ENCODE measurements around the gene DUSP9.

Gene DUSP9

GRCh38 chrX:153637121-153638040 lies 9.6 kb upstream of the DUSP9 start:
- no peak for DNase-seq

GRCh38 chrX:153638041-153638371 lies 9.0 kb upstream of the DUSP9 start:
- no peak for DNase-seq

- DNase-seq: no peak
These were observed 8.4 kb upstream of the DUSP9 start for GRCh38 chrX:153638436-153639176.

- DNase-seq: no peak
These were observed 7.6 kb upstream of the DUSP9 start for GRCh38 chrX:153639177-153640044.

GRCh38 chrX:153640045-153640686 lies 6.8 kb upstream of the DUSP9 start:
- no peak for DNase-seq

- no peak for DNase-seq
These were observed 6.0 kb upstream of the DUSP9 start for GRCh38 chrX:153640736-153641575.

- DNase-seq: no peak
These were observed 5.4 kb upstream of the DUSP9 start for GRCh38 chrX:153641627-153642026.

GRCh38 chrX:153642051-153642654 lies 4.8 kb upstream of the DUSP9 start:
- DNase-seq: no peak

- no peak for DNase-seq
These were observed 4.2 kb upstream of the DUSP9 start for GRCh38 chrX:153642655-153643430.

GRCh38 chrX:153643431-153644351 lies 3.3 kb upstream of the DUSP9 start:
- no peak for DNase-seq

GRCh38 chrX:153644356-153645125 lies 2.5 kb upstream of the DUSP9 start:
- DNase-seq: no peak

- DNase-seq: no peak
These were observed 1.9 kb upstream of the DUSP9 start for GRCh38 chrX:153645151-153645550.

GRCh38 chrX:153645921-153646488 lies 998 bp upstream of the DUSP9 start:
- no peak for DNase-seq

GRCh38 chrX:153647461-153648357 lies 706 bp downstream of the DUSP9 start:
- no peak for DNase-seq

- DNase-seq: no peak
These were observed 1.6 kb downstream of the DUSP9 start for GRCh38 chrX:153648358-153649177.
